ENCODE measurements around the gene TNRC6B. TPM values are rescaled to one million over a fixed set of nuclear protein-coding genes. Genes with fewer than 3 reads are reported as not detected.
A peak's percentile ranks its signal among the peaks of the same experiment; 100 is the strongest.

Gene TNRC6B
- total RNA-seq, 1 experiment from 2014 or later: 58.1 TPM

- Mint-ChIP-seq H3K36me3 (ENCODE audit: insufficient read depth in 1 of 3, low read depth in 3 of 3) (peaks cover 38 to 80% (median 63%) of the 10 kb centered on the region in 3 experiments), H3K27ac (peak overlapping the region in 1 of 3 experiments; percentile 79; a peak in 3 of 7 replicates), H3K4me1 (peaks cover 6 to 11% of the 10 kb centered on the region in 2 experiments; a peak in 3 of 4 replicates), H3K4me3 (no peak overlapping the region), H3K27me3 (ENCODE audit: low read depth) (no peaks in the 10 kb centered on the region), H3K9me3 (no peaks in the 10 kb centered on the region)
- H3K27ac ChIP-seq (ENCODE audit: insufficient read length, low read depth, low read length): no peak overlapping the region
- DNase-seq: no peak
- H2AK5ac ChIP-seq (ENCODE audit: insufficient read length, low read length): no peak overlapping the region
- no peaks in the 10 kb centered on the region for H3K4me1 ChIP-seq (ENCODE audit: insufficient read depth, low read length)
- no peaks in the 10 kb centered on the region for H3K23me2 ChIP-seq (ENCODE audit: insufficient read length, low read depth, low read length, poor library complexity, severe bottlenecking)
- no peak overlapping the region for H2AFZ ChIP-seq (ENCODE audit: low read length)
- H4K20me1 ChIP-seq (ENCODE audit: control insufficient read depth, insufficient read depth, insufficient read length): no peaks in the 10 kb centered on the region
- H4K8ac ChIP-seq (replicated peaks; ENCODE audit: insufficient read length, low read depth, low read length): no peak overlapping the region
- no peak for TF ChIP-seq CTCF (conservative IDR thresholded peaks at IDR 0.05)
- no peaks in the 10 kb centered on the region for H3K27me3 ChIP-seq (ENCODE audit: insufficient read depth, low read length)
- no CpG with 5 or more reads among the region's 4 CpGs for WGBS (ENCODE audit: extremely low coverage, insufficient read length, low lambda C conversion rate)
- no peak overlapping the region for H3K4me2 ChIP-seq (ENCODE audit: insufficient read depth, insufficient read length, low read length)
- H3K79me2 ChIP-seq (ENCODE audit: insufficient read depth, low read length): no peaks in the 10 kb centered on the region
- H2BK12ac ChIP-seq (ENCODE audit: insufficient read length, low read depth, low read length): no peak overlapping the region
- no peak overlapping the region for H3K56ac ChIP-seq (ENCODE audit: insufficient read length, low read depth, low read length)
- no peak overlapping the region for H4K91ac ChIP-seq (ENCODE audit: insufficient read length, low read depth, low read length)
- H3K9me3 ChIP-seq (ENCODE audit: control insufficient read depth, low read depth, low read length): no peaks in the 10 kb centered on the region
- no peak overlapping the region for H3K4ac ChIP-seq (ENCODE audit: low read depth, low read length)
- H3K23ac ChIP-seq (ENCODE audit: insufficient read length, low read depth, low read length): no peak overlapping the region
- H2BK120ac ChIP-seq (ENCODE audit: low read depth, low read length, poor library complexity, severe bottlenecking): no peak overlapping the region
- no peak overlapping the region for H2BK15ac ChIP-seq (ENCODE audit: low read depth, low read length)
- H3T11ph ChIP-seq (ENCODE audit: low read length): no peak overlapping the region
- H3K14ac ChIP-seq (ENCODE audit: insufficient read depth, low read length): no peak overlapping the region
- H3K18ac ChIP-seq (ENCODE audit: insufficient read length, low read depth, low read length): no peak overlapping the region
- H2BK5ac ChIP-seq (ENCODE audit: insufficient read length, low read length): no peak overlapping the region
- H3K9ac ChIP-seq (ENCODE audit: extremely low read depth, insufficient read length, low read length): no peak overlapping the region
- H3K79me1 ChIP-seq (ENCODE audit: insufficient read depth, low read depth, low read length, poor library complexity, severe bottlenecking): no peaks in the 10 kb centered on the region
- H2BK20ac ChIP-seq (ENCODE audit: low read depth, low read length, poor library complexity, severe bottlenecking): no peak overlapping the region
- H4K5ac ChIP-seq (ENCODE audit: insufficient read length, low read depth, low read length): no peak overlapping the region
Measured at GRCh38 chr22:40265783-40266182, 88.1 kb downstream of the TNRC6B start.

Data from H9 (cell line).